ENCODE data around the gene HDGFL3.
"Not testable (repeated sequence)": the region's sequence is repeated elsewhere in the genome, so short reads cannot be mapped to it uniquely, and the experiment has no call there.

HDGFL3 gene

DNA sequence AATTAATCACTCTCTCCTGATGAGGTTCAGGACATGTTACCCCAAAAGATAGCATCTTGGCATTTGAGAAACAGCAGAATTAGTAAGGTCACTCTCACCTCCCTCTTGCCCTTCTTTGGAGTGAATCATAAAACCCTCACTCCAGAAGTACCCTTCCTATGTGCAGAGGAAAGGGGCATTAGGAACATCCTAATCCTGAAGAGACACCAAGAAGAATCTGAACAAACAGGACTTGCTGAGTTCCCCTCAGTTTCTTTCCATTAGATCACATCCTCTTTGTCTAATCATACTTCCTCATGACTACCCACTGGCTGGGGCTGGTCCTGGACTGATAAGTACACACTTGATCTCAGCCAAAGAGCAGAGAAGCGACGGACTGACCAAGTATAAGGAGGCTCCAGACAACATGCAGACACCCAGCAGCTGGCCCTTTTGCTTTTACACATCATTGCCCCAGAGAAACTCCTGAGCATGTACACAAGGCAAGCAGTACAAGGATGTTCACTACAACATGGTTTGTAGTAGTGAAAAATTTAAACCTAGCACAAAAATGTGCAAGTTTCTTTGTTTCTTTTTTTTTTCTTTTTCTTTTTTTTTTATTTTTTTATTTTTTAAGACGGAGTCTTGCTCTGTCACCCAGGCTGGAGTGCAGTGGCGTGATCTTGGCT lies 115.2 kb downstream of the HDGFL3 start:
- Mint-ChIP-seq H3K27ac (peak overlapping the region; percentile 91), H3K36me3 (ENCODE audit: low read depth) (no peaks in the 10 kb centered on the region), H3K4me3 (peak overlapping the region; percentile 48), H3K4me1 (ENCODE audit: low read depth) (peaks cover 39% of the 10 kb centered on the region), H3K27me3 (peaks cover 9% of the 10 kb centered on the region), H3K9me3 (no peaks in the 10 kb centered on the region)
- intact Hi-C loops (cut with micrococcal nuclease): loop anchor here (1.0 kb wide), 1 partner anchor 25 kb away; the partner anchor contains the start of gene BTBD1

DNA sequence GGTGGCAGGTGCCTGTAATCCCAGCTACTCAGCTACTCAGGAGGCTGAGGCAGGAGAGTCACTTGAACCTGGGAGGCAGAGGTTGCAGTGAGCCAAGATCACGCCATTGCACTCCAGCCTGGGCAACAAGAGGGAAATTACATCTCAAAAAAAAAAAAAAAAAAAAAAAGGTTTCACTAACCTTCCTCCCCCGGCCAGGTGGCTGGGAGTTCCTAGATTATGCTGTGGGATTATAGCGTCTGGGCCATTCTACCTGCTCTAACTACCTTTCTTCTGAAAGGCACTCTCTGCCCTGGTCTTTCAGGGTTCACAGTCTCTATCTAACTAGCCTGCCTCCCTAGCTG lies 115.7 kb downstream of the HDGFL3 start:
- H3K4me3 Mint-ChIP-seq: peak overlapping the region; percentile 48
- peaks cover 39% of the 10 kb centered on the region for H3K4me1 Mint-ChIP-seq (ENCODE audit: low read depth)
- H3K9me3 Mint-ChIP-seq; H3K36me3 Mint-ChIP-seq (ENCODE audit: low read depth); H3K27me3 Mint-ChIP-seq: not testable (repeated sequence)
- peak overlapping the region; percentile 91 for H3K27ac Mint-ChIP-seq
- intact Hi-C loops (cut with micrococcal nuclease): loop anchor here (1.0 kb wide), 1 partner anchor 25 kb away; the partner anchor contains the start of gene BTBD1

GRCh38 chr15:83090465-83090864 lies 117.2 kb downstream of the HDGFL3 start:
- H3K4me1 Mint-ChIP-seq (ENCODE audit: low read depth): peaks cover 39% of the 10 kb centered on the region
- no peaks in the 10 kb centered on the region for H3K9me3 Mint-ChIP-seq
- H3K36me3 Mint-ChIP-seq (ENCODE audit: low read depth): no peaks in the 10 kb centered on the region
- H3K27me3 Mint-ChIP-seq: peaks cover 4% of the 10 kb centered on the region
- no peak overlapping the region for H3K4me3 Mint-ChIP-seq
- no peak overlapping the region for H3K27ac Mint-ChIP-seq
- intact Hi-C loops (cut with micrococcal nuclease): no loop called here

GRCh38 chr15:83088876-83089275 lies 118.7 kb downstream of the HDGFL3 start:
- Mint-ChIP-seq H3K4me1 (ENCODE audit: low read depth) (peaks cover 34% of the 10 kb centered on the region), H3K4me3 (no peak overlapping the region), H3K36me3 (ENCODE audit: low read depth) (no peaks in the 10 kb centered on the region), H3K9me3 (no peaks in the 10 kb centered on the region), H3K27me3 (peaks cover 4% of the 10 kb centered on the region), H3K27ac (no peak overlapping the region)
- intact Hi-C loops (cut with micrococcal nuclease): no loop called here

DNA sequence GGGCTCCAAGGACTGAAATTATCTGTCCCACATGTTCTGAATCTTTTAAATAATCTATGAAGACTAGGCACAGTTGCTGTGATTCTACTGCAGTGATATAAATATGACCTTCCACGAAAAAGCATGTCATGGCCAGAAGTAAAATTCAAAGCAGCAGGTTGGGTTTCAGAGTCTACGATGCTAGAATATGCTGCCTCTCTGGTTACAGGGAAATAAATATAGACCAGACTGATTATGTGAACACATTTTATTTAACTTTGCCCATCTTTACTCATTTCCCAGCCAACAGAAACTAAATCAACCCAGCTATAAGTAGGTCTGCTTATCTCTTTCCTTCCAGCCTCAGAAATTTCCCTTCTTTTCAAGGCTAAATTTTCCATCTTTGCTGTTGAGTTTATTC lies 120.0 kb downstream of the HDGFL3 start:
- peaks cover 5% of the 10 kb centered on the region for H3K27me3 Mint-ChIP-seq
- peaks cover 22% of the 10 kb centered on the region for H3K4me1 Mint-ChIP-seq (ENCODE audit: low read depth)
- no peak overlapping the region for H3K4me3 Mint-ChIP-seq
- no peak overlapping the region for H3K27ac Mint-ChIP-seq
- no peaks in the 10 kb centered on the region for H3K9me3 Mint-ChIP-seq
- intact Hi-C loops (cut with micrococcal nuclease): no loop called here
- no peaks in the 10 kb centered on the region for H3K36me3 Mint-ChIP-seq (ENCODE audit: low read depth)

- H3K4me1 Mint-ChIP-seq (ENCODE audit: low read depth); H3K9me3 Mint-ChIP-seq; H3K36me3 Mint-ChIP-seq (ENCODE audit: low read depth); H3K4me3 Mint-ChIP-seq; H3K27me3 Mint-ChIP-seq; intact Hi-C loops (cut with micrococcal nuclease); H3K27ac Mint-ChIP-seq: not testable (repeated sequence)
These were observed 121.6 kb downstream of the HDGFL3 start for GRCh38 chr15:83085864-83086552.

- intact Hi-C loops (cut with micrococcal nuclease): not testable (repeated sequence)
These were observed 122.2 kb downstream of the HDGFL3 start for GRCh38 chr15:83085461-83085860.

DNA sequence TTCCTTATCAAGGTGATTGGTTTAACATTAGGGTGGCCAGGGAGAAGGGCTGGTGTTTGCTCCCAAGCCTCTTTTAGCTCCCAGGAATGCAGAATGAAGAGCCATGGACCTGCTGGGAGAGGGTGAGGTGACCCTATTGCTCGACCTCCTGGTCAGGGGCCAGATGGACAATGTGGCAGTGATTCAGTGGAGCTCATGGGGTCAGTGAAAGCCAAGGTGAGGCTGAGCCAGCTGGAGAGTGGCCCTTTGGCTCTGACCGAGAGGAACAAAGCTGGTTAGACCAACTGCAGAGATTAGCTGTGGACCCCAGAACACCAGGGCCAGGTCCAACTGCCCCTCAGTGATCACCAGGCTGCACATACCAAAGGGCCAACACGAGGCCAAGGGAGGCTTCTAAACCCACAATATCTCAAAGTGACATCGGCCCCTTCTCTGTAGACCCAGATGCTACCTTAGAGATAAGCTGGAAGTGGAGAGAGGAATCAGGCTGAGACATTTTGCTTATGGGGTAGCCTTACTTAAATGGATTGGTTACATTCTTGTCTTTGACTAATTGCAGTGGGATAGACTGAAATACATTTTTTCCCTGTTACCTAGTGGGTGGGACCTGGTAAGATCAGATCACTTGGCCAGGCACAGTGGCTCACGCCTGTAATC lies 124.8 kb downstream of the HDGFL3 start:
- no peak overlapping the region for H3K4me3 Mint-ChIP-seq
- H3K27ac Mint-ChIP-seq: no peak overlapping the region
- peaks cover 28% of the 10 kb centered on the region for H3K27me3 Mint-ChIP-seq
- intact Hi-C loops (cut with micrococcal nuclease): no loop called here
- no peaks in the 10 kb centered on the region for H3K4me1 Mint-ChIP-seq (ENCODE audit: low read depth)
- H3K9me3 Mint-ChIP-seq: no peaks in the 10 kb centered on the region
- no peaks in the 10 kb centered on the region for H3K36me3 Mint-ChIP-seq (ENCODE audit: low read depth)

More at GRCh38 chr15:83085461-83085860, 122.2 kb downstream of the HDGFL3 start:
- not testable (repeated sequence) for H3K27ac Mint-ChIP-seq; H3K4me3 Mint-ChIP-seq; H3K36me3 Mint-ChIP-seq (ENCODE audit: low read depth); H3K9me3 Mint-ChIP-seq; H3K4me1 Mint-ChIP-seq (ENCODE audit: low read depth); H3K27me3 Mint-ChIP-seq

DNA sequence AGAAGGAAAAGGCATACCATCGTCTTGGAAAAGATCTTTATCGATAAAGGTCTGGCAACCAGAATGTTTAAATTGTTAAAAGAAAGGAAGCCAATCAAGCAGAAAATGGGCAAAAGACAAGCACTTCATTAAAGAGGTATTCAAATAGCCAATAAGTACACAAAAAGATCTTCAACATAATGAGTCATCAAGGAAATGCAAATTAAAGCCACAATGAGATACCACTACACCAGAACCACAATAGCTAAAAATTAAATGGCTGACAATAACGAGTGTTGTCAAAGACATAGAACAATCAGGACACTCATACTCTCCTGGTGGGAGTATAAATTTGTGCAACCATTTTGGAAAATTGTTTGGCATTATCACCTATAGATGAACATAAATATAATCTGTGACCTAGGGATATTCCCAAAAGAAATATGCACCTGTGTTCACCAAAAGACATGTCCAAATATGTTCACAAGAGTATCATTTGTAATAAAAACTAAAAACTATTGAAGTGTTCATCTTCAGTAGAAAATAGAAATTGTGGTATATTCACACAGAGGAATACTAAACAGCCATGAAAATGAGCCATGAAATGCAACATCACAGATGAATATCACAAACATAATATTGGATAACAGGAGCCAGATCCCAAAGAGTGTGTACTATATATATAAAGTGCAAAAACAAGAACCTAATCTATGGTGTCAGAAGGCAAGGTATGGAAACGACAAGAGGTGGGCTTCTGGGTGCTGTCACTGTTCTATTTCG lies 126.2 kb downstream of the HDGFL3 start:
- Mint-ChIP-seq H3K27ac (no peak overlapping the region), H3K4me1 (ENCODE audit: low read depth) (no peaks in the 10 kb centered on the region), H3K27me3 (peaks cover 27% of the 10 kb centered on the region), H3K36me3 (ENCODE audit: low read depth) (no peaks in the 10 kb centered on the region), H3K4me3 (no peak overlapping the region), H3K9me3 (no peaks in the 10 kb centered on the region)
- intact Hi-C loops (cut with micrococcal nuclease): no loop called here

GRCh38 chr15:83078712-83079111 lies 128.9 kb downstream of the HDGFL3 start:
- Mint-ChIP-seq H3K27me3 (peaks cover 30% of the 10 kb centered on the region), H3K4me3 (no peak overlapping the region), H3K9me3 (peaks cover 14% of the 10 kb centered on the region), H3K36me3 (ENCODE audit: low read depth) (peaks cover 7% of the 10 kb centered on the region), H3K27ac (no peak overlapping the region), H3K4me1 (ENCODE audit: low read depth) (no peaks in the 10 kb centered on the region)
- intact Hi-C loops (cut with micrococcal nuclease): no loop called here
